Measurements from ENCODE around the gene CCDC157. TPM values are rescaled to one million over a fixed set of nuclear protein-coding genes. Genes with fewer than 3 reads are reported as not detected.

Gene CCDC157
- total RNA-seq, 6 experiments from 2014 or later, result 0.54 to 2.9 (median 0.86) TPM

GRCh38 chr22:30373331-30374325 lies 16.8 kb downstream of the CCDC157 start:
- 90% methylated on average over 8 of the region's 33 CpGs for WGBS (ENCODE audit: insufficient coverage, low coverage, low lambda C conversion rate, missing lambda C conversion rate)
- H3K27me3 ChIP-seq, result no peaks in the 10 kb centered on the region
- no peaks in the 10 kb centered on the region for H3K9me3 ChIP-seq
- ATAC-seq (no peak), DNase-seq (no peak)
- H3K4me1 ChIP-seq, result no peaks in the 10 kb centered on the region
- TF ChIP-seq CTCF (IDR thresholded peaks at IDR 0.05) (no peak), POLR2A (IDR thresholded peaks at IDR 0.05) (no peak)
- H3K36me3 ChIP-seq, result no peaks in the 10 kb centered on the region
- no peak overlapping the region for H3K27ac ChIP-seq
- intact Hi-C loops (cut with DNase I), result no loop called here
- no peak overlapping the region for H3K4me3 ChIP-seq

GRCh38 chr22:30375312-30375849 lies 18.6 kb downstream of the CCDC157 start:
- ATAC-seq (no peak), DNase-seq (no peak)
- H3K27me3 ChIP-seq, result no peaks in the 10 kb centered on the region
- 92% methylated on average over 7 of the region's 13 CpGs for WGBS (ENCODE audit: insufficient coverage, low coverage, low lambda C conversion rate, missing lambda C conversion rate)
- no peak overlapping the region for H3K27ac ChIP-seq
- H3K4me3 ChIP-seq, result no peak overlapping the region
- H3K9me3 ChIP-seq, result no peaks in the 10 kb centered on the region
- no peaks in the 10 kb centered on the region for H3K4me1 ChIP-seq
- no peak for TF ChIP-seq POLR2A (IDR thresholded peaks at IDR 0.05)
- TF ChIP-seq CTCF (IDR thresholded peaks at IDR 0.05), result no peak
- H3K36me3 ChIP-seq, result no peaks in the 10 kb centered on the region
- intact Hi-C loops (cut with DNase I), result no loop called here

- TF ChIP-seq POLR2A (IDR thresholded peaks at IDR 0.05), result no peak
- no peak for TF ChIP-seq CTCF (IDR thresholded peaks at IDR 0.05)
- H3K4me3 ChIP-seq, result no peak overlapping the region
Observed at GRCh38 chr22:30380011-30380410, 23.2 kb downstream of the CCDC157 start.

GRCh38 chr22:30381264-30381663 lies 24.5 kb downstream of the CCDC157 start:
- intact Hi-C loops (cut with DNase I), result loop anchor here (5.0 to 10.0 kb wide), 3 partner anchors 114 to 276 kb away; partner anchors contain the start of gene OSM (in 2 of the 2)
- ATAC-seq, result no peak
- WGBS (ENCODE audit: insufficient coverage, low coverage, low lambda C conversion rate, missing lambda C conversion rate), result 81% methylated on average over 7 of the region's 12 CpGs

More at GRCh38 chr22:30380011-30380410, 23.2 kb downstream of the CCDC157 start:
- H3K27me3 ChIP-seq, result no peaks in the 10 kb centered on the region
- DNase-seq (no peak), ATAC-seq (no peak)
- no peaks in the 10 kb centered on the region for H3K9me3 ChIP-seq
- no peaks in the 10 kb centered on the region for H3K4me1 ChIP-seq
- intact Hi-C loops (cut with DNase I), result loop anchor here (5.0 to 10.0 kb wide), 3 partner anchors 113 to 275 kb away; partner anchors contain the start of gene OSM (in 2 of the 2)
- no peaks in the 10 kb centered on the region for H3K36me3 ChIP-seq
- WGBS (ENCODE audit: insufficient coverage, low coverage, low lambda C conversion rate, missing lambda C conversion rate), result no CpG with 5 or more reads among the region's 20 CpGs
- no peak overlapping the region for H3K27ac ChIP-seq

More at GRCh38 chr22:30381264-30381663, 24.5 kb downstream of the CCDC157 start:
- H3K4me1 ChIP-seq, result peaks cover 0 to 2% (median 0%) of the 10 kb centered on the region in 4 donors
- H3K27ac ChIP-seq, result no peak overlapping the region
- H3K36me3 ChIP-seq, result no peaks in the 10 kb centered on the region
- H3K9me3 ChIP-seq, result no peaks in the 10 kb centered on the region
- no peak overlapping the region for H3K4me3 ChIP-seq
- no peaks in the 10 kb centered on the region for H3K27me3 ChIP-seq
- no peak for DNase-seq
- TF ChIP-seq CTCF (IDR thresholded peaks at IDR 0.05), result no peak
- TF ChIP-seq POLR2A (IDR thresholded peaks at IDR 0.05), result no peak

Data from right lobe of liver (tissue), 6 donors.